Urothelium cell line (cell line): ENCODE results near the gene TCF4.

Experiments used
- DNase-seq: peaks from one replicate; pipeline ENCODE4 v3.0.0; 2011; ENCODE audit warnings: low spot score, mixed read lengths
- FAIRE-seq: peaks from 2 replicates; lab custom pipeline; 2011; peaks lifted over from hg19 to GRCh38; lab: Jason Lieb, UNC

Gene TCF4

DNA sequence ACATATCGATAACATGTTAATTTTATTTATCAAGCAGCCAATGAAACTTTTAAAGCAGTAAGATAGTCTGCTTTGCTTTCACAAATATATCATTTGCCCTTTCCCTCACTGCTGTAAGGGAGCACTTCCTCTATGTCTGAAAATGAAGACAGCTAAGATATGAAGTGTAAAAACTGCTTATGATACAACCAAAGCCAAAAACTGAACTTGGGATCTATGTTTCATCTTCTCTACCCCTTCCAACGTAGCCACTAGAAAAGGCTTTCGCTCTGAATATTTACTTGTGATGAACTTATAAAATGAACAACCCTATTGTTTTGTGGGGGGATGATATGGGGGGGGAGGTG, 140.3 kb downstream of the TCF4 start:
- no peak for FAIRE-seq

GRCh38 chr18:55446996-55447671, 140.9 kb downstream of the TCF4 start:
- DNase-seq: no peak
- no peak for FAIRE-seq

More for the DNA sequence above, 140.3 kb downstream of the TCF4 start:
- DNase-seq: no peak

DNA sequence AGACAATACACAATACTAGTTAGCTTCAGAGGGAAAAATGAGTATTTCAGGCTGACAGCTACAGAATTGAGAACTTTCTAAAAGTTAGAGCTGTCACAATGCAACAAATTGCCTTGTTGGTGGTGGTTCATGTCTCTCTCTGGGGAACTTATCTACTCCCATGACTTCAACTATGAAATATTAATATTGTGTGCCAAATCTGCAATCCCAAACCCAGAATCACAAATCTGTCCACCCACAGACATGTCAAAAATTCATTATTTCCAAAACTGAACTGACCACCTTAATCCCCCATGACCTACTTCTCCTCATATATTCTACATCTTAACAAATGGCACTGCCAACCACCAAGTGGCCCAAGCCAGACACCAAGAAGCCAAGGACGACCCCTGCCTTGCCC, 143.5 kb downstream of the TCF4 start:
- DNase-seq (no peak), FAIRE-seq (no peak)

GRCh38 chr18:55443776-55444175, 144.2 kb downstream of the TCF4 start:
- DNase-seq: no peak
- no peak for FAIRE-seq

- DNase-seq (no peak), FAIRE-seq (no peak)
These were observed 145.4 kb downstream of the TCF4 start for GRCh38 chr18:55442561-55442960.

- no peak for FAIRE-seq
- no peak for DNase-seq
These were observed 147.0 kb downstream of the TCF4 start for GRCh38 chr18:55440988-55441387.

GRCh38 chr18:55439056-55439455, 148.9 kb downstream of the TCF4 start:
- FAIRE-seq: no peak

DNA sequence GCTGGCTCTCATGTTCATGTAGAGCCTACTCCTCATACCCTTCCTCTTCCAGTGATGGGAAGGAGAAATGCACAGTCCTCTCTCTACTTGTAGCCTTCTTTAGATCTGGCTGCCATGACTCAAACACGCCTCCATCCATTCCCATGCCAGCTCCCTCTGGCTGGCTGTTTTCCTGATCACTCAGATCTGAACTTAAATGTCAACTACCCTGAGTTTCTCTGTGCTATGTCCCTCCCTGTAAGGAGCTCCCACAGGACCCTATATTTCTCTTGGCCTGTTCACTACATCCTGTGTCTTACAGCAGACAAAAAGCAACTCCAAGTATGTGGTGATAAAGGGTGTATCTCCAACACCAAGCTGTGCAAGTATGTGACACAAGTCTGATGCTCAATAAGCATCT, 152.4 kb downstream of the TCF4 start:
- no peak for DNase-seq
- FAIRE-seq: no peak

More at GRCh38 chr18:55439056-55439455, 148.9 kb downstream of the TCF4 start:
- no peak for DNase-seq

- no peak for FAIRE-seq
- no peak for DNase-seq
These were observed 154.3 kb downstream of the TCF4 start for GRCh38 chr18:55433648-55434047.

GRCh38 chr18:55433140-55433539, 154.9 kb downstream of the TCF4 start:
- DNase-seq: no peak
- FAIRE-seq: no peak

DNA sequence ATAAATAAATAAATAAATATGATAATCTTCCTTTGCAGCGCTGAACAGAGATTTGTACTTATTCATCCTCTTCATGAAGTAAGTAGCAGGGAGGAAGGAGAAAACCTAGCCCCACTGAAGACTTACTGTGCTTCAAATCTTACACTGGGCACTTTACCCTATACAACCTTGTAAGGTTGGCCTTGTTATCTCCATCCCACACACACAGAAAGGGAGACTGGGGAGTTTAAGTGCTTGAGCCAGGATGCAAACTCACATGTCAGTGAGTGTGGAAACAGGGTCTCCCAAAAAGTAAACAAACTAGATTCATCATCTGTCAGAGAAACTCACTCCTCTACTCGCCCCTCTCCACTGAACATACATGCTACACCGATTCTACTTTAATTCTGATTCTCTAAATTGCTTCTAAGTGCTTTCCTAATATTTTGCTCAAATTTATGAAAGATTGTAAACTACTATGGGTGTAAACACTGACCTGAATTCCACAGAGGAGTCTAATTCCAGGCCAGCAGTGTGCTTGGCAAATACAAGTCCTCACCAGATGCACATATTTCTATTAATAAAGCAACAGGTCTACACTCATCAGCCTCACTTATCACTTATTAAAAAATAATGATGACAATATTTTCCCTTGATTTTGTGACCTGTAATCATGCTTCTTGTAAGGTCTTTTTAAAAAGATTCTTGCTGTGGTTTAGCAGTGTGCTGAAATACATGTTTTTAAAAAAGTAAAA, 155.5 kb downstream of the TCF4 start:
- DNase-seq (no peak), FAIRE-seq (no peak)

GRCh38 chr18:55430026-55430425, 158.0 kb downstream of the TCF4 start:
- FAIRE-seq (no peak), DNase-seq (no peak)

- DNase-seq (no peak), FAIRE-seq (no peak)
These were observed 160.0 kb downstream of the TCF4 start for GRCh38 chr18:55427951-55428350.

- FAIRE-seq (no peak), DNase-seq (no peak)
These were observed 162.3 kb downstream of the TCF4 start for GRCh38 chr18:55425698-55426097.

- DNase-seq (no peak), FAIRE-seq (no peak)
These were observed 165.4 kb downstream of the TCF4 start for GRCh38 chr18:55422456-55423180.

DNA sequence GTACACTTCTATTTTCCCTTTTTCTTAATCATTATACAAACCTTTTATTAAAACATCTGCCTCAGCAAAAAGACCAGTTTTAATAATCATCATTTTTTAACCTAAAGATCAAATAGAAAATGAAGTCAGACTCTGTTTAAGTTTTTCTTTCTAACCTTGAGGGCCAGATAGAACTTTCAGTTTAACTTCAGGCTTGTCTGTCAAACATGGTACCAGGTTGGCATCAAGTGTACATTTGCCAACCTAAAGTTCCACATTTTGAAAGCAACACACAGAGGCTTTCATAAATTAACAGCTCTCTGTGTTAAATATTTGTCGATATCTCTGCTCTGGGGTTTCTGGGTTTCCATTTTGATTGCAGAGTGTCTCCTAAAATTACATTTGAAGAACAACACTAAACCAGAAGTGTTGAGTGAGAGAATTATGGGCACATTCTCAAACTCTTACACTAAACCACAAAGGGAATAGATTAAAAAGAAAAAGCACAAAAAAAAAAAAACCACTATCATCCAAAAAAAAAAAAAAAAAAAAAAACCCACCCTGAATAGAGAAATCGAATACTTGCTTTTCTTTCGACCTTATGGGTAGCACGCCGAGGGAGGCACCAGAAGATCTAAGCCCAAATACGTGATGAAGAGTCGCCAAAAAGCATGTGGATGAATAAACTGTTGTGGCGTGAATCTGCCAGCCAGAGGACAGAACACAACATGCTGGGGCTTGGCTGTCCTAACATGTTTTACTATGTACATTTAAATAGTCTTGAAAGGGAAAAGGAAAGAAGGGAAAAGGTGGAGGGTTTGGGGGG, 166.2 kb downstream of the TCF4 start:
- DNase-seq: no peak

DNA sequence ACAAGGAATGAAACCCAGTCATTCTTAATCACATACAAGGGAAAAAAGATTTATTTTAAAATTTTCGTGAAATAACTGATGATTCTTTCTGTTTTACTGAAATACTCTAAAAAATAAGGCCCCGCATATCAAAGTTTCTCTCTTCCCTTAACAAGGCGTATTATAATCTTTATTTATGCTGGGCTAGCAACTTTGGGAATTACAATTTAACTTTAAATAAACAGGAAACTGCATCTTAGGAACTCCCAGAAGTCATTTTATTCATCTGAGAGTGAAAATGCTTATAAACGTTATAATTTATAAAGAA, 166.7 kb downstream of the TCF4 start:
- FAIRE-seq (no peak), DNase-seq (no peak)

More for the DNA sequence above, 166.2 kb downstream of the TCF4 start:
- no peak for FAIRE-seq

- DNase-seq (no peak), FAIRE-seq (no peak)
These were observed 167.2 kb downstream of the TCF4 start for GRCh38 chr18:55420665-55421307.

GRCh38 chr18:55419947-55420664, 167.9 kb downstream of the TCF4 start:
- no peak for FAIRE-seq
- no peak for DNase-seq
